ENCODE results near the gene ZNF621. TPM values are rescaled to one million over a fixed set of nuclear protein-coding genes. Genes with fewer than 3 reads are reported as not detected.

Gene ZNF621
- total and polyA plus RNA-seq, 8 donors, result 17.6 to 37.0 (median 34.5) TPM

- ATAC-seq, result no peak
- no peak for TF ChIP-seq CTCF (IDR thresholded peaks at IDR 0.05)
- intact Hi-C loops (cut with DNase I), result no loop called here
Observed at GRCh38 chr3:40588406-40588805, 63.6 kb downstream of the ZNF621 start.

More at GRCh38 chr3:40588406-40588805, 63.6 kb downstream of the ZNF621 start:
- H3K27ac ChIP-seq, result no peak overlapping the region
- no peak overlapping the region for H3K4me3 ChIP-seq
- H3K36me3 ChIP-seq, result no peaks in the 10 kb centered on the region
- no peaks in the 10 kb centered on the region for H3K27me3 ChIP-seq
- DNase-seq, result no peak
- peaks cover 0 to 4% of the 10 kb centered on the region in 2 donors for H3K4me1 ChIP-seq
- H3K9me3 ChIP-seq, result no peaks in the 10 kb centered on the region

Other genes with a start within 250 kb of the ZNF621 start
- gene EIF1B, start 215.3 kb upstream of the ZNF621 start, total RNA-seq, result 10 to 100 TPM; 37.7 to 54.0 TPM
- gene EIF1B, start 215.3 kb upstream of the ZNF621 start, polyA plus RNA-seq (ENCODE audit: insufficient read length in 6 of 6), result 100 to 1,000 TPM in 4 of 6 donors, 10 to 100 TPM in 2; 91.6 to 107 (median 102) TPM
- 1 to 10 TPM; 4.5 to 7.5 TPM for gene ENTPD3, start 137.8 kb upstream of the ZNF621 start, total RNA-seq
- gene ENTPD3, start 137.8 kb upstream of the ZNF621 start, polyA plus RNA-seq (ENCODE audit: insufficient read length in 6 of 6), result 10 to 100 TPM in 3 of 6 donors, 1 to 10 TPM in 3; 6.1 to 11.9 (median 9.8) TPM
- gene RPL14, start 67.6 kb upstream of the ZNF621 start, total RNA-seq, result 1,000 to 10,000 TPM; 1,295 to 1,533 TPM
- gene RPL14, start 67.6 kb upstream of the ZNF621 start, polyA plus RNA-seq (ENCODE audit: insufficient read length in 6 of 6), result 1,000 to 10,000 TPM; 1,728 to 1,922 (median 1,814) TPM
- gene ZNF619, start 47.8 kb upstream of the ZNF621 start, total RNA-seq, result 1 to 10 TPM; 6.9 TPM
- 1 to 10 TPM; 6.4 to 8.7 (median 7.6) TPM for gene ZNF619, start 47.8 kb upstream of the ZNF621 start, polyA plus RNA-seq (ENCODE audit: insufficient read length in 6 of 6)
- gene ZNF620, start 18.9 kb upstream of the ZNF621 start, total RNA-seq, result 1 to 10 TPM; 5.5 to 6.0 TPM
- gene ZNF620, start 18.9 kb upstream of the ZNF621 start, polyA plus RNA-seq (ENCODE audit: insufficient read length in 6 of 6), result 10 to 100 TPM in 2 of 6 donors, 1 to 10 TPM in 4; 7.3 to 10.5 (median 9.1) TPM